ENCODE data around the gene YKT6.

Gene YKT6

GRCh38 chr7:44251269-44251668 is 50.5 kb downstream of the YKT6 start:
- TF ChIP-seq CTCF (IDR thresholded peaks at IDR 0.05; ENCODE audit: borderline replicate concordance, control extremely low read depth, extremely low read depth, insufficient read depth, missing control alignments) = no peak
- DNase-seq (ENCODE audit: low spot score) = no peak
- in situ Hi-C loops (cut with MboI; ENCODE audit: low sequenced_read_pairs, unreplicated experiment) = no loop called here

GRCh38 chr7:44251881-44252280 is 51.1 kb downstream of the YKT6 start:
- DNase-seq (ENCODE audit: low spot score) = no peak
- no peak for TF ChIP-seq CTCF (IDR thresholded peaks at IDR 0.05; ENCODE audit: borderline replicate concordance, control extremely low read depth, extremely low read depth, insufficient read depth, missing control alignments)
- in situ Hi-C loops (cut with MboI; ENCODE audit: low sequenced_read_pairs, unreplicated experiment) = no loop called here

- DNase-seq (ENCODE audit: low spot score) = no peak
- in situ Hi-C loops (cut with MboI; ENCODE audit: low sequenced_read_pairs, unreplicated experiment) = no loop called here
- TF ChIP-seq CTCF (IDR thresholded peaks at IDR 0.05; ENCODE audit: borderline replicate concordance, control extremely low read depth, extremely low read depth, insufficient read depth, missing control alignments) = no peak
These were observed 55.7 kb downstream of the YKT6 start for GRCh38 chr7:44256459-44256858.

GRCh38 chr7:44257213-44257612 is 56.4 kb downstream of the YKT6 start:
- TF ChIP-seq CTCF (IDR thresholded peaks at IDR 0.05; ENCODE audit: borderline replicate concordance, control extremely low read depth, extremely low read depth, insufficient read depth, missing control alignments) = no peak
- DNase-seq (ENCODE audit: low spot score) = no peak
- in situ Hi-C loops (cut with MboI; ENCODE audit: low sequenced_read_pairs, unreplicated experiment) = no loop called here

GRCh38 chr7:44257618-44258422 is 57.0 kb downstream of the YKT6 start:
- peak; percentile 16 for TF ChIP-seq CTCF (IDR thresholded peaks at IDR 0.05; ENCODE audit: borderline replicate concordance, control extremely low read depth, extremely low read depth, insufficient read depth, missing control alignments)
- in situ Hi-C loops (cut with MboI; ENCODE audit: low sequenced_read_pairs, unreplicated experiment) = no loop called here
- peak; percentile 92 for DNase-seq (ENCODE audit: low spot score)

- in situ Hi-C loops (cut with MboI; ENCODE audit: low sequenced_read_pairs, unreplicated experiment) = no loop called here
- no peak for DNase-seq (ENCODE audit: low spot score)
- TF ChIP-seq CTCF (IDR thresholded peaks at IDR 0.05; ENCODE audit: borderline replicate concordance, control extremely low read depth, extremely low read depth, insufficient read depth, missing control alignments) = no peak
These were observed 57.6 kb downstream of the YKT6 start for GRCh38 chr7:44258423-44258760.
